AG09319 (cell line): Measurements from ENCODE around the gene LSM7.

Source experiments
- DNase-seq: peaks from one replicate; pipeline ENCODE4 v3.0.0-alpha.2; 2010; ENCODE audit warnings: low read depth; ENCODE audit errors: extremely low read depth
- TF ChIP-seq, protein P1 (sequence below): IDR thresholded peaks from 2 replicates; pipeline ENCODE4 v1.5.1; 2011; ENCODE audit warnings: low read depth, mild to moderate bottlenecking, inconsistent platforms, low read length, moderate library complexity

The LSM7 gene

DNA sequence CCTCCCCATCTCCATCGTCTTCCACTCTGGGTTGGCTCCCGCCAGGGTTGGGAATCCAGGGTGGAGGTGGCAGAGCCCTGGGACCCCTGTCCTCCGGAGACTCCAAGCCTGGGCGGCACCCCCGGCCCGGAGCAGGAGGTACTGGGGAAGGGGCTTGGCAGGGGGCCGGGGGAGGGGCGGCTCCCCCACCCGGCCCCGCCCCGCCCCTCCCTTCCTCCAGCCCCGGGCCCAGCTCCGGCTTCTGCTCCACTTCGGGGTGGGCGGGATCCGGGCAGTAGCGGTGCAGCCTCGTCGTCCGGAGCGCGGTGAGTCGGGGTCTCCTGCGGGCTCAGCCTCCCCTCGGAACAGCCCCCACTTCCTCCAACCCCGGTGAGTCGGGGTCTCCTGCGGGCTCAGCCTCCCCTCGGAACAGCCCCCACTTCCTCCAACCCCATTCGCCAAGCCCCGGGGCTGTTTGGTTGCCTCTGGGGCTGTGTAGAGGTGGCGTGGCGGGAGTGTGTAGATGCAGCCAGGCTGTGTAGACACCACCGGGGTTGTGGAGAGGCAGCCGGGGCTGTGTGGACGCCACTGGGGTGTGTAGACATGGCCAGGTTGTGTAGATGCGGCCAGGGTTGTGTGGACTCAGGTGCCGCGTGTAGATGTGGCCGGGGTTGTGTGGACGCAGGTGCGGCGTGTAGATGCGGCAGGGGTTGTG, 31.8 kb upstream of the LSM7 start, which contains the start of gene TMPRSS9:
TSS of gene TMPRSS9 (plus strand) at position 274 of the 694 bp plus-strand sequence. CDS start 29,521 bp downstream, outside the sequence.
- TF ChIP-seq, protein P1, sequence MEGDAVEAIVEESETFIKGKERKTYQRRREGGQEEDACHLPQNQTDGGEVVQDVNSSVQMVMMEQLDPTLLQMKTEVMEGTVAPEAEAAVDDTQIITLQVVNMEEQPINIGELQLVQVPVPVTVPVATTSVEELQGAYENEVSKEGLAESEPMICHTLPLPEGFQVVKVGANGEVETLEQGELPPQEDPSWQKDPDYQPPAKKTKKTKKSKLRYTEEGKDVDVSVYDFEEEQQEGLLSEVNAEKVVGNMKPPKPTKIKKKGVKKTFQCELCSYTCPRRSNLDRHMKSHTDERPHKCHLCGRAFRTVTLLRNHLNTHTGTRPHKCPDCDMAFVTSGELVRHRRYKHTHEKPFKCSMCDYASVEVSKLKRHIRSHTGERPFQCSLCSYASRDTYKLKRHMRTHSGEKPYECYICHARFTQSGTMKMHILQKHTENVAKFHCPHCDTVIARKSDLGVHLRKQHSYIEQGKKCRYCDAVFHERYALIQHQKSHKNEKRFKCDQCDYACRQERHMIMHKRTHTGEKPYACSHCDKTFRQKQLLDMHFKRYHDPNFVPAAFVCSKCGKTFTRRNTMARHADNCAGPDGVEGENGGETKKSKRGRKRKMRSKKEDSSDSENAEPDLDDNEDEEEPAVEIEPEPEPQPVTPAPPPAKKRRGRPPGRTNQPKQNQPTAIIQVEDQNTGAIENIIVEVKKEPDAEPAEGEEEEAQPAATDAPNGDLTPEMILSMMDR, result no peak
- no peak for DNase-seq

GRCh38 chr19:2358548-2359173, 30.3 kb upstream of the LSM7 start:
- DNase-seq, result no peak
- TF ChIP-seq, protein P1, result no peak

- DNase-seq, result no peak
- TF ChIP-seq, protein P1, result no peak
Measured at GRCh38 chr19:2357279-2358206, 29.2 kb upstream of the LSM7 start.

GRCh38 chr19:2356036-2356646, 27.8 kb upstream of the LSM7 start:
- TF ChIP-seq, protein P1, result no peak

GRCh38 chr19:2355168-2356035, 27.0 kb upstream of the LSM7 start:
- no peak for DNase-seq
- TF ChIP-seq, protein P1, result no peak

More at GRCh38 chr19:2356036-2356646, 27.8 kb upstream of the LSM7 start:
- no peak for DNase-seq

DNA sequence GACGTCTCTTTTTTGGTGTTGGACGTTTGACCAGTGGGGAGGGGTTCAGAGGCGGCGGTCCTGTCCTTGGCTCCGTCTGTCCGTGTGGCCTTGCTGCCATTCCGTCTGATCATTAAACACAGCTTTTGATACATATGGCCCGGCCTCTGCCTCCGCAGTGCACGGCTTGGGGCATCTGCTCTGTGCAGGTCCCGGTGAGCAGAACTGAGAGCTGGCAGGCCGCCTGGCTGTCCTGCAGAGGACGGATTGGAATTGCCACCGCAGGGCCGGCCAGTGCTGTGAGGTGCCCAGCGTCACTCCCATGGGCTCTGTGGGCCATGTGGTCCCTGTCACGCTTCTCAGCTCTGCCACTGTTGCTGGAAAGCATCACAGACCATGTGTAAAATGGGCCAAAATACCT, 26.3 kb upstream of the LSM7 start:
- no peak for DNase-seq
- TF ChIP-seq, protein P1, result no peak
